ENCODE measurements around the gene TIMM50.

- TF ChIP-seq, protein P1, sequence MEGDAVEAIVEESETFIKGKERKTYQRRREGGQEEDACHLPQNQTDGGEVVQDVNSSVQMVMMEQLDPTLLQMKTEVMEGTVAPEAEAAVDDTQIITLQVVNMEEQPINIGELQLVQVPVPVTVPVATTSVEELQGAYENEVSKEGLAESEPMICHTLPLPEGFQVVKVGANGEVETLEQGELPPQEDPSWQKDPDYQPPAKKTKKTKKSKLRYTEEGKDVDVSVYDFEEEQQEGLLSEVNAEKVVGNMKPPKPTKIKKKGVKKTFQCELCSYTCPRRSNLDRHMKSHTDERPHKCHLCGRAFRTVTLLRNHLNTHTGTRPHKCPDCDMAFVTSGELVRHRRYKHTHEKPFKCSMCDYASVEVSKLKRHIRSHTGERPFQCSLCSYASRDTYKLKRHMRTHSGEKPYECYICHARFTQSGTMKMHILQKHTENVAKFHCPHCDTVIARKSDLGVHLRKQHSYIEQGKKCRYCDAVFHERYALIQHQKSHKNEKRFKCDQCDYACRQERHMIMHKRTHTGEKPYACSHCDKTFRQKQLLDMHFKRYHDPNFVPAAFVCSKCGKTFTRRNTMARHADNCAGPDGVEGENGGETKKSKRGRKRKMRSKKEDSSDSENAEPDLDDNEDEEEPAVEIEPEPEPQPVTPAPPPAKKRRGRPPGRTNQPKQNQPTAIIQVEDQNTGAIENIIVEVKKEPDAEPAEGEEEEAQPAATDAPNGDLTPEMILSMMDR (conservative IDR thresholded peaks at IDR 0.05; ENCODE audit: low read depth, low read length) = no peak
- no peak for TF ChIP-seq EZH2 (IDR thresholded peaks at IDR 0.05; ENCODE audit: borderline replicate concordance, low read depth, low read length, poor library complexity, severe bottlenecking)
These were observed 2.5 kb downstream of the TIMM50 start for GRCh38 chr19:39483141-39483540.

All from A673 (cell line).